ENCODE measurements around the gene NEUROD2.
A peak's percentile ranks its signal among the peaks of the same experiment; 100 is the strongest.

The NEUROD2 gene

GRCh38 chr17:39623356-39623950 lies 15.7 kb upstream of the NEUROD2 start:
- Histone ChIP-seq H3K36me3 (ENCODE audit: control insufficient read depth, insufficient read depth, low read length) (no peaks in the 10 kb centered on the region), H3K4me3 (ENCODE audit: low read length) (no peak overlapping the region), H3K9me3 (ENCODE audit: control insufficient read depth, low read length) (no peaks in the 10 kb centered on the region), H3K9ac (ENCODE audit: low read length) (peak overlapping the region; percentile 50), H3K27me3 (ENCODE audit: control insufficient read depth, insufficient read depth, low read length) (peaks cover 28% of the 10 kb centered on the region), H3K4me1 (ENCODE audit: control insufficient read depth, insufficient read depth, low read length) (peaks cover 59% of the 10 kb centered on the region)

- Histone ChIP-seq H3K36me3 (ENCODE audit: control insufficient read depth, insufficient read depth, low read length) (no peaks in the 10 kb centered on the region), H3K9me3 (ENCODE audit: control insufficient read depth, low read length) (no peaks in the 10 kb centered on the region), H3K4me1 (ENCODE audit: control insufficient read depth, insufficient read depth, low read length) (peaks cover 51% of the 10 kb centered on the region), H3K9ac (ENCODE audit: low read length) (no peak overlapping the region), H3K27me3 (ENCODE audit: control insufficient read depth, insufficient read depth, low read length) (peaks cover 23% of the 10 kb centered on the region), H3K4me3 (ENCODE audit: low read length) (no peak overlapping the region)
Measured at GRCh38 chr17:39622380-39623006, 14.8 kb upstream of the NEUROD2 start.

- no peak overlapping the region for H3K9ac ChIP-seq (ENCODE audit: low read length)
- peaks cover 16% of the 10 kb centered on the region for H3K27me3 ChIP-seq (ENCODE audit: control insufficient read depth, insufficient read depth, low read length)
- no peak overlapping the region for H3K4me3 ChIP-seq (ENCODE audit: low read length)
- H3K36me3 ChIP-seq (ENCODE audit: control insufficient read depth, insufficient read depth, low read length): no peaks in the 10 kb centered on the region
- no peaks in the 10 kb centered on the region for H3K9me3 ChIP-seq (ENCODE audit: control insufficient read depth, low read length)
- peaks cover 47% of the 10 kb centered on the region for H3K4me1 ChIP-seq (ENCODE audit: control insufficient read depth, insufficient read depth, low read length)
Measured at GRCh38 chr17:39621523-39622379, 14.0 kb upstream of the NEUROD2 start.

- Histone ChIP-seq H3K27me3 (ENCODE audit: control insufficient read depth, insufficient read depth, low read length) (peaks cover 7% of the 10 kb centered on the region), H3K9ac (ENCODE audit: low read length) (no peak overlapping the region), H3K36me3 (ENCODE audit: control insufficient read depth, insufficient read depth, low read length) (no peaks in the 10 kb centered on the region), H3K4me3 (ENCODE audit: low read length) (no peak overlapping the region), H3K4me1 (ENCODE audit: control insufficient read depth, insufficient read depth, low read length) (peaks cover 27% of the 10 kb centered on the region), H3K9me3 (ENCODE audit: control insufficient read depth, low read length) (no peaks in the 10 kb centered on the region)
Measured at GRCh38 chr17:39619786-39620101, 12.0 kb upstream of the NEUROD2 start.

GRCh38 chr17:39618956-39619785 lies 11.5 kb upstream of the NEUROD2 start:
- H3K27me3 ChIP-seq (ENCODE audit: control insufficient read depth, insufficient read depth, low read length): peaks cover 7% of the 10 kb centered on the region
- H3K4me1 ChIP-seq (ENCODE audit: control insufficient read depth, insufficient read depth, low read length): peaks cover 24% of the 10 kb centered on the region
- peak overlapping the region; percentile 68 for H3K9ac ChIP-seq (ENCODE audit: low read length)
- H3K36me3 ChIP-seq (ENCODE audit: control insufficient read depth, insufficient read depth, low read length): no peaks in the 10 kb centered on the region
- H3K9me3 ChIP-seq (ENCODE audit: control insufficient read depth, low read length): no peaks in the 10 kb centered on the region
- peak overlapping the region; percentile 31 for H3K4me3 ChIP-seq (ENCODE audit: low read length)

- Histone ChIP-seq H3K4me3 (ENCODE audit: low read length) (peak overlapping the region; percentile 31), H3K36me3 (ENCODE audit: control insufficient read depth, insufficient read depth, low read length) (no peaks in the 10 kb centered on the region), H3K9me3 (ENCODE audit: control insufficient read depth, low read length) (no peaks in the 10 kb centered on the region), H3K9ac (ENCODE audit: low read length) (peak overlapping the region; percentile 68), H3K27me3 (ENCODE audit: control insufficient read depth, insufficient read depth, low read length) (peaks cover 11% of the 10 kb centered on the region), H3K4me1 (ENCODE audit: control insufficient read depth, insufficient read depth, low read length) (peaks cover 18% of the 10 kb centered on the region)
Measured at GRCh38 chr17:39618246-39618913, 10.7 kb upstream of the NEUROD2 start.

GRCh38 chr17:39617446-39618245 lies 9.9 kb upstream of the NEUROD2 start:
- Histone ChIP-seq H3K27me3 (ENCODE audit: control insufficient read depth, insufficient read depth, low read length) (peaks cover 18% of the 10 kb centered on the region), H3K9ac (ENCODE audit: low read length) (peak overlapping the region; percentile 68)

GRCh38 chr17:39617100-39617445 lies 9.4 kb upstream of the NEUROD2 start:
- H3K27me3 ChIP-seq (ENCODE audit: control insufficient read depth, insufficient read depth, low read length): peaks cover 21% of the 10 kb centered on the region
- H3K4me3 ChIP-seq (ENCODE audit: low read length): no peak overlapping the region
- no peaks in the 10 kb centered on the region for H3K9me3 ChIP-seq (ENCODE audit: control insufficient read depth, low read length)
- no peak overlapping the region for H3K9ac ChIP-seq (ENCODE audit: low read length)
- H3K4me1 ChIP-seq (ENCODE audit: control insufficient read depth, insufficient read depth, low read length): peaks cover 12% of the 10 kb centered on the region
- no peaks in the 10 kb centered on the region for H3K36me3 ChIP-seq (ENCODE audit: control insufficient read depth, insufficient read depth, low read length)

More at GRCh38 chr17:39617446-39618245, 9.9 kb upstream of the NEUROD2 start:
- Histone ChIP-seq H3K9me3 (ENCODE audit: control insufficient read depth, low read length) (no peaks in the 10 kb centered on the region), H3K4me1 (ENCODE audit: control insufficient read depth, insufficient read depth, low read length) (peaks cover 14% of the 10 kb centered on the region), H3K36me3 (ENCODE audit: control insufficient read depth, insufficient read depth, low read length) (no peaks in the 10 kb centered on the region), H3K4me3 (ENCODE audit: low read length) (no peak overlapping the region)

GRCh38 chr17:39615434-39615833 lies 7.7 kb upstream of the NEUROD2 start:
- no peak overlapping the region for H3K9ac ChIP-seq (ENCODE audit: low read length)
- H3K36me3 ChIP-seq (ENCODE audit: control insufficient read depth, insufficient read depth, low read length): no peaks in the 10 kb centered on the region
- H3K4me3 ChIP-seq (ENCODE audit: low read length): no peak overlapping the region
- no peaks in the 10 kb centered on the region for H3K9me3 ChIP-seq (ENCODE audit: control insufficient read depth, low read length)
- peaks cover 9% of the 10 kb centered on the region for H3K4me1 ChIP-seq (ENCODE audit: control insufficient read depth, insufficient read depth, low read length)
- H3K27me3 ChIP-seq (ENCODE audit: control insufficient read depth, insufficient read depth, low read length): peaks cover 23% of the 10 kb centered on the region

GRCh38 chr17:39614545-39615157 lies 6.9 kb upstream of the NEUROD2 start:
- H3K36me3 ChIP-seq (ENCODE audit: control insufficient read depth, insufficient read depth, low read length): no peaks in the 10 kb centered on the region
- peaks cover 27% of the 10 kb centered on the region for H3K27me3 ChIP-seq (ENCODE audit: control insufficient read depth, insufficient read depth, low read length)
- H3K9me3 ChIP-seq (ENCODE audit: control insufficient read depth, low read length): no peaks in the 10 kb centered on the region
- no peak overlapping the region for H3K4me3 ChIP-seq (ENCODE audit: low read length)
- H3K4me1 ChIP-seq (ENCODE audit: control insufficient read depth, insufficient read depth, low read length): peaks cover 9% of the 10 kb centered on the region
- no peak overlapping the region for H3K9ac ChIP-seq (ENCODE audit: low read length)

All from mucosa of stomach (tissue), 1 donor.